ENCODE measurements around the gene FGF12. TPM values are rescaled to one million over a fixed set of nuclear protein-coding genes. Genes with fewer than 3 reads are reported as not detected.

The FGF12 gene
- total RNA-seq, 2 donors from 2014 or later, result not detected

- no peak for DNase-seq (ENCODE audit: low spot score in 2 of 2)
- H3K36me3 Mint-ChIP-seq, result no peaks in the 10 kb centered on the region
- H3K9me3 Mint-ChIP-seq, result peaks cover 6 to 11% of the 10 kb centered on the region in 2 donors
- ATAC-seq, result no peak
- no peak overlapping the region for H3K27ac Mint-ChIP-seq
Measured at GRCh38 chr3:192259661-192260060, 467.7 kb downstream of the FGF12 start.

GRCh38 chr3:192258721-192259120 lies 468.6 kb downstream of the FGF12 start:
- H3K9me3 Mint-ChIP-seq, result peaks cover 6 to 11% of the 10 kb centered on the region in 2 donors
- no peak for DNase-seq (ENCODE audit: low spot score in 2 of 2)
- H3K27ac Mint-ChIP-seq, result no peak overlapping the region
- no peaks in the 10 kb centered on the region for H3K36me3 Mint-ChIP-seq
- ATAC-seq, result no peak

- ATAC-seq, result no peak
- H3K9me3 Mint-ChIP-seq, result peaks cover 6 to 7% of the 10 kb centered on the region in 2 donors
- H3K27ac Mint-ChIP-seq, result no peak overlapping the region
- H3K36me3 Mint-ChIP-seq, result no peaks in the 10 kb centered on the region
- DNase-seq (ENCODE audit: low spot score in 2 of 2), result no peak
Measured at GRCh38 chr3:192255839-192256238, 471.5 kb downstream of the FGF12 start.

- peaks cover 0 to 5% of the 10 kb centered on the region in 2 donors for H3K9me3 Mint-ChIP-seq
- no peaks in the 10 kb centered on the region for H3K36me3 Mint-ChIP-seq
Measured at GRCh38 chr3:192253138-192253887, 474.0 kb downstream of the FGF12 start.

GRCh38 chr3:192249516-192249915 lies 477.8 kb downstream of the FGF12 start:
- Mint-ChIP-seq H3K36me3 (no peaks in the 10 kb centered on the region), H3K9me3 (no peaks in the 10 kb centered on the region), H3K27ac (no peak overlapping the region)
- DNase-seq (ENCODE audit: low spot score in 2 of 2) (no peak), ATAC-seq (no peak)

More at GRCh38 chr3:192253138-192253887, 474.0 kb downstream of the FGF12 start:
- no peak for ATAC-seq
- DNase-seq (ENCODE audit: low spot score in 2 of 2), result no peak
- no peak overlapping the region for H3K27ac Mint-ChIP-seq

- no peaks in the 10 kb centered on the region for H3K9me3 Mint-ChIP-seq
- no peak overlapping the region for H3K27ac Mint-ChIP-seq
- ATAC-seq, result no peak
- H3K36me3 Mint-ChIP-seq, result no peaks in the 10 kb centered on the region
- DNase-seq (ENCODE audit: low spot score in 2 of 2), result no peak
Measured at GRCh38 chr3:192246847-192247559, 480.3 kb downstream of the FGF12 start.

GRCh38 chr3:192244591-192244990 lies 482.8 kb downstream of the FGF12 start:
- ATAC-seq (no peak), DNase-seq (ENCODE audit: low spot score in 2 of 2) (no peak)
- Mint-ChIP-seq H3K36me3 (no peaks in the 10 kb centered on the region), H3K27ac (no peak overlapping the region), H3K9me3 (no peaks in the 10 kb centered on the region)

- ATAC-seq, result no peak
- Mint-ChIP-seq H3K9me3 (peaks cover 3 to 15% of the 10 kb centered on the region in 2 donors), H3K27ac (no peak overlapping the region), H3K36me3 (peaks cover 0 to 11% of the 10 kb centered on the region in 2 donors)
- no peak for DNase-seq (ENCODE audit: low spot score in 2 of 2)
Measured at GRCh38 chr3:192239956-192240355, 487.4 kb downstream of the FGF12 start.

- Mint-ChIP-seq H3K27ac (no peak overlapping the region), H3K36me3 (peaks cover 0 to 11% of the 10 kb centered on the region in 2 donors), H3K9me3 (peaks cover 12 to 23% of the 10 kb centered on the region in 2 donors)
- ATAC-seq (no peak), DNase-seq (ENCODE audit: low spot score in 2 of 2) (no peak)
Measured at GRCh38 chr3:192237992-192238608, 489.2 kb downstream of the FGF12 start.

- no peak for ATAC-seq
- H3K36me3 Mint-ChIP-seq, result no peaks in the 10 kb centered on the region
- no peak for DNase-seq (ENCODE audit: low spot score in 2 of 2)
- peaks cover 17% of the 10 kb centered on the region in 2 donors for H3K9me3 Mint-ChIP-seq
- H3K27ac Mint-ChIP-seq, result no peak overlapping the region
Measured at GRCh38 chr3:192229866-192230265, 497.5 kb downstream of the FGF12 start.

GRCh38 chr3:192224634-192225155 lies 502.6 kb downstream of the FGF12 start:
- Mint-ChIP-seq H3K36me3 (no peaks in the 10 kb centered on the region), H3K9me3 (peaks cover 5 to 16% of the 10 kb centered on the region in 2 donors), H3K27ac (no peak overlapping the region)
- no peak for ATAC-seq
- DNase-seq (ENCODE audit: low spot score in 2 of 2), result no peak

- DNase-seq (ENCODE audit: low spot score in 2 of 2), result no peak
- no peak for ATAC-seq
- Mint-ChIP-seq H3K27ac (no peak overlapping the region), H3K9me3 (peaks cover 5 to 16% of the 10 kb centered on the region in 2 donors), H3K36me3 (no peaks in the 10 kb centered on the region)
Measured at GRCh38 chr3:192223815-192224214, 503.5 kb downstream of the FGF12 start.

- ATAC-seq (no peak), DNase-seq (ENCODE audit: low spot score in 2 of 2) (no peak)
- Mint-ChIP-seq H3K9me3 (peaks cover 5 to 19% of the 10 kb centered on the region in 2 donors), H3K36me3 (no peaks in the 10 kb centered on the region), H3K27ac (no peak overlapping the region)
Measured at GRCh38 chr3:192220915-192221314, 506.4 kb downstream of the FGF12 start.

- peaks cover 5 to 19% of the 10 kb centered on the region in 2 donors for H3K9me3 Mint-ChIP-seq
- ATAC-seq (no peak), DNase-seq (ENCODE audit: low spot score in 2 of 2) (no peak)
- no peak overlapping the region for H3K27ac Mint-ChIP-seq
- no peaks in the 10 kb centered on the region for H3K36me3 Mint-ChIP-seq
Measured at GRCh38 chr3:192219926-192220325, 507.4 kb downstream of the FGF12 start.

- DNase-seq (ENCODE audit: low spot score in 2 of 2) (no peak), ATAC-seq (no peak)
- Mint-ChIP-seq H3K36me3 (no peaks in the 10 kb centered on the region), H3K9me3 (peaks cover 1 to 15% of the 10 kb centered on the region in 2 donors), H3K27ac (no peak overlapping the region)
Measured at GRCh38 chr3:192216067-192216466, 511.3 kb downstream of the FGF12 start.

GRCh38 chr3:192212979-192213378 lies 514.4 kb downstream of the FGF12 start:
- H3K27ac Mint-ChIP-seq, result no peak overlapping the region
- no peaks in the 10 kb centered on the region for H3K36me3 Mint-ChIP-seq
- peaks cover 7 to 8% of the 10 kb centered on the region in 2 donors for H3K9me3 Mint-ChIP-seq

GRCh38 chr3:192212335-192212734 lies 515.0 kb downstream of the FGF12 start:
- no peaks in the 10 kb centered on the region for H3K36me3 Mint-ChIP-seq
- ATAC-seq (no peak), DNase-seq (ENCODE audit: low spot score in 2 of 2) (no peak)
- peaks cover 7 to 8% of the 10 kb centered on the region in 2 donors for H3K9me3 Mint-ChIP-seq
- no peak overlapping the region for H3K27ac Mint-ChIP-seq

More at GRCh38 chr3:192212979-192213378, 514.4 kb downstream of the FGF12 start:
- ATAC-seq (no peak), DNase-seq (ENCODE audit: low spot score in 2 of 2) (no peak)

Data from activated naive CD4-positive, alpha-beta T cell treated with anti-CD3 and anti-CD28 coated beads, Interleukin-2, amount 50 U/mL, for 72 hours (primary cell).